Stimulated activated CD8-positive, alpha-beta memory T cell treated with anti-CD3 and anti-CD28 coated beads, Interleukin-12 subunit alpha, Interleukin-12 subunit beta, amount 100 ng/mL, for 1 hour (primary cell): Measurements from ENCODE around the gene RCSD1.
A peak's percentile ranks its signal among the peaks of the same experiment; 100 is the strongest.

ENCODE experiments used
- DNase-seq: peaks from one replicate; pipeline ENCODE4 v3.0.0-alpha.2; 2020; ENCODE audit warnings: low read depth

The RCSD1 gene

GRCh38 chr1:167618366-167618765, 11.7 kb upstream of the RCSD1 start:
- DNase-seq: no peak

GRCh38 chr1:167618789-167619188, 11.2 kb upstream of the RCSD1 start:
- no peak for DNase-seq

- DNase-seq: no peak
These were observed 10.0 kb upstream of the RCSD1 start for GRCh38 chr1:167620002-167620401.

- no peak for DNase-seq
These were observed 8.2 kb upstream of the RCSD1 start for GRCh38 chr1:167621780-167622313.

- DNase-seq: no peak
These were observed 6.1 kb upstream of the RCSD1 start for GRCh38 chr1:167623951-167624350.

GRCh38 chr1:167625040-167625823, 4.8 kb upstream of the RCSD1 start:
- no peak for DNase-seq

- DNase-seq: no peak
These were observed 2.5 kb upstream of the RCSD1 start for GRCh38 chr1:167627615-167627864.

GRCh38 chr1:167627865-167628641, 2.0 kb upstream of the RCSD1 start:
- peak; percentile 50 for DNase-seq

- DNase-seq: no peak
These were observed 1.1 kb upstream of the RCSD1 start for GRCh38 chr1:167628741-167629515.

GRCh38 chr1:167630568-167631385, 745 bp downstream of the RCSD1 start:
- no peak for DNase-seq

- DNase-seq: no peak
These were observed 1.4 kb downstream of the RCSD1 start for GRCh38 chr1:167631386-167631935.

- no peak for DNase-seq
These were observed 2.0 kb downstream of the RCSD1 start for GRCh38 chr1:167631936-167632614.

- DNase-seq: no peak
These were observed 3.4 kb downstream of the RCSD1 start for GRCh38 chr1:167633258-167633944.

GRCh38 chr1:167634435-167634834, 4.4 kb downstream of the RCSD1 start:
- no peak for DNase-seq

- no peak for DNase-seq
These were observed 5.2 kb downstream of the RCSD1 start for GRCh38 chr1:167635156-167635648.

- no peak for DNase-seq
These were observed 5.9 kb downstream of the RCSD1 start for GRCh38 chr1:167635941-167636340.

GRCh38 chr1:167638064-167638463, 8.0 kb downstream of the RCSD1 start:
- DNase-seq: no peak

GRCh38 chr1:167640051-167640450, 10.0 kb downstream of the RCSD1 start:
- DNase-seq: no peak

GRCh38 chr1:167641786-167642500, 11.9 kb downstream of the RCSD1 start:
- DNase-seq: no peak

GRCh38 chr1:167642501-167642826, 12.4 kb downstream of the RCSD1 start:
- DNase-seq: no peak
